Liver (tissue), 9 donors: ENCODE measurements around the gene RNF111. TPM values are rescaled to one million over a fixed set of nuclear protein-coding genes. Genes with fewer than 3 reads are reported as not detected.
A peak's percentile ranks its signal among the peaks of the same experiment; 100 is the strongest.

Source experiments
- DNase-seq: peaks from one replicate; pipeline ENCODE4 v3.0.0-alpha.2; 2017; ENCODE audit warnings: low spot score
- H3K27ac ChIP-seq, 2 donors: one replicate each; pipeline ENCODE4 v1.7.0; 2013; ENCODE audit warnings: inconsistent platforms in 2 of 2, low read length in 2 of 2, control low read depth in 1 of 2, low read depth in 1 of 2, mild to moderate bottlenecking in 1 of 2
- H3K27me3 ChIP-seq, 4 donors: one replicate each; pipeline versions ENCODE4 v1.6.1 to v1.7.0; 2013; ENCODE audit warnings: low read length in 3 of 4, inconsistent platforms in 1 of 4, mild to moderate bottlenecking in 1 of 4, moderate library complexity in 1 of 4; ENCODE audit not compliant: control insufficient read depth in 4 of 4, insufficient read depth in 4 of 4
- H3K36me3 ChIP-seq, 4 donors: one replicate each; pipeline versions ENCODE4 v1.6.1 to v1.7.0; 2013; ENCODE audit warnings: low read length in 3 of 4, mild to moderate bottlenecking in 3 of 4, low read depth in 1 of 4, moderate library complexity in 1 of 4; ENCODE audit not compliant: control insufficient read depth in 4 of 4, insufficient read depth in 3 of 4
- H3K4me1 ChIP-seq, 4 donors: one replicate each; pipeline versions ENCODE4 v1.6.1 to v1.7.0; 2013; ENCODE audit warnings: low read length in 3 of 4, mild to moderate bottlenecking in 3 of 4, moderate library complexity in 1 of 4; ENCODE audit not compliant: control insufficient read depth in 4 of 4, insufficient read depth in 4 of 4
- H3K4me3 ChIP-seq, 3 donors: one replicate each; pipeline versions ENCODE4 v1.6.1 to v1.7.0; 2013; ENCODE audit warnings: low read length in 3 of 3, control low read depth in 1 of 3, low read depth in 1 of 3, mild to moderate bottlenecking in 1 of 3
- H3K9ac ChIP-seq, 2 donors: one replicate each; pipeline ENCODE4 v1.7.0; 2013; ENCODE audit warnings: low read length in 2 of 2, mild to moderate bottlenecking in 2 of 2, moderate library complexity in 2 of 2, control low read depth in 1 of 2, low read depth in 1 of 2
- H3K9me3 ChIP-seq, 4 donors: one replicate each; pipeline versions ENCODE4 v1.6.1 to v1.7.0; 2013; ENCODE audit warnings: low read length in 3 of 4; ENCODE audit not compliant: control insufficient read depth in 4 of 4
- ATF3 ChIP-seq: IDR thresholded peaks from 2 replicates; pipeline ENCODE4 v1.6.1; 2016; ENCODE audit warnings: antibody characterized with exemption
- CTCF ChIP-seq: fragments of 150-350 bp; IDR thresholded peaks from 2 replicates; pipeline ENCODE4 v1.5.1; 2017; ENCODE audit warnings: improper control_type of control experiment, low read depth, low read length; ENCODE audit not compliant: missing input control
- EGR1 ChIP-seq, 2 donors: IDR thresholded peaks; 2 replicates each; pipeline ENCODE4 v1.6.1; 2016 to 2018; ENCODE audit warnings: antibody characterized with exemption in 2 of 2, low read depth in 2 of 2
- FOXA1 ChIP-seq: IDR thresholded peaks from 2 replicates; pipeline ENCODE4 v1.6.1; 2016; ENCODE audit warnings: antibody characterized with exemption
- FOXA2 ChIP-seq: IDR thresholded peaks from 2 replicates; pipeline ENCODE4 v1.6.1; 2016; ENCODE audit warnings: antibody characterized with exemption
- HNF4A ChIP-seq, 2 donors: conservative IDR thresholded peaks; 2 replicates each; pipeline ENCODE4 v1.6.1; 2016; ENCODE audit warnings: antibody characterized with exemption in 2 of 2, mild to moderate bottlenecking in 2 of 2
- HNF4G ChIP-seq: IDR thresholded peaks from 2 replicates; pipeline ENCODE4 v1.6.1; 2016; ENCODE audit warnings: antibody characterized with exemption
- JUND ChIP-seq, 2 donors: IDR thresholded peaks; 2 replicates each; pipeline ENCODE4 v1.6.1; 2016; ENCODE audit warnings: antibody characterized with exemption in 2 of 2
- MAX ChIP-seq: IDR thresholded peaks from 2 replicates; pipeline ENCODE4 v1.6.1; 2016; ENCODE audit warnings: antibody characterized with exemption
- NR2F2 ChIP-seq: IDR thresholded peaks from 2 replicates; pipeline ENCODE4 v1.6.1; 2016; ENCODE audit warnings: antibody characterized with exemption
- RAD21 ChIP-seq, 2 donors: IDR thresholded peaks; 2 replicates each; pipeline ENCODE4 v1.6.1; 2016; ENCODE audit warnings: antibody characterized with exemption in 2 of 2, mild to moderate bottlenecking in 2 of 2
- REST ChIP-seq: IDR thresholded peaks from 2 replicates; pipeline ENCODE4 v1.6.1; 2016; ENCODE audit warnings: antibody characterized with exemption, mild to moderate bottlenecking
- RXRA ChIP-seq, 2 donors: IDR thresholded peaks; 2 replicates each; pipeline ENCODE4 v1.6.1; 2017 to 2018; ENCODE audit warnings: antibody characterized with exemption in 2 of 2, mild to moderate bottlenecking in 1 of 2
- ZBTB33 ChIP-seq: IDR thresholded peaks from 2 replicates; pipeline ENCODE4 v1.6.1; 2016; ENCODE audit warnings: antibody characterized with exemption
- WGBS: extraction: QIAGEN DNeasy Blood & Tissue Kit; methylation state at CpG from one replicate; pipeline ENCODE4 v1.1.7; 2013; 5-methylcytosine and 5-hydroxymethylcytosine counted together
- polyA plus RNA-seq, 2 donors: library from polyadenylated mRNA; stranded (reverse) in 1 of 2; unstranded in 1 of 2; fragments of 200-250 nt in 1 of 2; fragments of >200 nt in 1 of 2; fragmentation: Nextera tagmentation in 1 of 2; extraction: Ambion mirVana in 1 of 2; gene quantifications; one replicate each; pipeline versions ENCODE4 v1.2.1 to v1.2.3, GENCODE V29; 2013 to 2015
- total RNA-seq, 2 donors: library from RNA; depleted of rRNA; stranded (reverse); fragments of >200 nt; gene quantifications; one replicate each; pipeline ENCODE4 v1.2.3, GENCODE V29; 2014
- donor health status: healthy.
- donor health status: healthy.
- donor health status: healthy.
- donor health status: healthy.
- donor health status: healthy.

Gene RNF111
- total and polyA plus RNA-seq, 4 donors: 5.1 to 16.9 (median 10.4) TPM

- no peak overlapping the region for H3K4me3 ChIP-seq
- H3K4me1 ChIP-seq: peaks cover 2 to 7% (median 4%) of the 10 kb centered on the region in 4 donors
- 60% methylated on average over 3 of the region's 3 CpGs for WGBS
- H3K27ac ChIP-seq: no peak overlapping the region
- H3K27me3 ChIP-seq: no peaks in the 10 kb centered on the region
- H3K9me3 ChIP-seq: no peaks in the 10 kb centered on the region
- no peak overlapping the region for H3K9ac ChIP-seq
- no peak for DNase-seq
- TF ChIP-seq RAD21 (IDR thresholded peaks at IDR 0.05) (no peak), HNF4A (conservative IDR thresholded peaks at IDR 0.05) (peak in 1 of 2 donors; percentile 46), FOXA1 (no peak), ZBTB33 (no peak)
- H3K36me3 ChIP-seq: peaks cover 0 to 19% (median 11%) of the 10 kb centered on the region in 4 donors
Measured at GRCh38 chr15:59052915-59053407, 65.5 kb downstream of the RNF111 start.

GRCh38 chr15:59053482-59053881 lies 66.0 kb downstream of the RNF111 start:
- Histone ChIP-seq H3K4me1 (peaks cover 2 to 7% (median 4%) of the 10 kb centered on the region in 4 donors), H3K36me3 (peaks cover 0 to 22% (median 15%) of the 10 kb centered on the region in 4 donors), H3K4me3 (no peak overlapping the region), H3K9ac (no peak overlapping the region), H3K27me3 (no peaks in the 10 kb centered on the region), H3K27ac (no peak overlapping the region), H3K9me3 (no peaks in the 10 kb centered on the region)
- TF ChIP-seq REST (no peak), EGR1 (IDR thresholded peaks at IDR 0.05; ENCODE audit: low read depth in 2 of 2) (no peak), ATF3 (no peak), NR2F2 (no peak), RXRA (IDR thresholded peaks at IDR 0.05) (no peak), RAD21 (IDR thresholded peaks at IDR 0.05) (no peak), HNF4A (conservative IDR thresholded peaks at IDR 0.05) (no peak), ZBTB33 (no peak), MAX (no peak), CTCF (no peak), FOXA2 (no peak), JUND (IDR thresholded peaks at IDR 0.05) (no peak), HNF4G (no peak)
- 86% methylated on average over 2 of the region's 2 CpGs for WGBS
- no peak for DNase-seq
